ENCODE results near the gene SPRY2. TPM values are rescaled to one million over a fixed set of nuclear protein-coding genes. Genes with fewer than 3 reads are reported as not detected.

The SPRY2 gene
- polyA plus RNA-seq, 1 donor from 2014 or later: 6.0 TPM

- Histone ChIP-seq H3K27ac (ENCODE audit: low read length) (no peak overlapping the region), H4K20me1 (ENCODE audit: insufficient read depth) (no peaks in the 10 kb centered on the region), H3K79me2 (replicated peaks; ENCODE audit: insufficient read depth, low read length) (no peaks in the 10 kb centered on the region), H3F3A (ENCODE audit: insufficient read depth, low read length, poor library complexity, severe bottlenecking) (no peaks in the 10 kb centered on the region), H3K4me3 (ENCODE audit: low read length) (no peak overlapping the region), H3K36me3 (ENCODE audit: insufficient read depth, low read length) (no peaks in the 10 kb centered on the region), H2AFZ (ENCODE audit: low read depth, low read length) (no peak overlapping the region), H3K4me2 (ENCODE audit: low read length) (no peak overlapping the region), H3K9me2 (ENCODE audit: insufficient read depth, low read length) (no peaks in the 10 kb centered on the region), H3K9me3 (ENCODE audit: low read length) (no peaks in the 10 kb centered on the region), H3K9ac (ENCODE audit: low read length) (no peak overlapping the region), H3K27me3 (ENCODE audit: insufficient read depth, low read depth, low read length) (no peaks in the 10 kb centered on the region)
- TF ChIP-seq REST (IDR thresholded peaks at IDR 0.05; ENCODE audit: borderline replicate concordance): no peak
- no peak for TF ChIP-seq TAF1 (IDR thresholded peaks at IDR 0.05; ENCODE audit: low read depth)
- no peak for TF ChIP-seq EZH2 (IDR thresholded peaks at IDR 0.05; ENCODE audit: borderline replicate concordance, insufficient read depth, low read length, poor library complexity, severe bottlenecking)
- no peak for TF ChIP-seq POLR2AphosphoS5 (IDR thresholded peaks at IDR 0.05)
- no peak for TF ChIP-seq CTCF (IDR thresholded peaks at IDR 0.05; ENCODE audit: poor library complexity, severe bottlenecking)
- TF ChIP-seq SMC3 (conservative IDR thresholded peaks at IDR 0.05; ENCODE audit: poor library complexity): no peak
- TF ChIP-seq EP300 (conservative IDR thresholded peaks at IDR 0.05; ENCODE audit: poor library complexity, severe bottlenecking): no peak
Measured at GRCh38 chr13:80299046-80299445, 41.9 kb downstream of the SPRY2 start.

GRCh38 chr13:80297503-80297902 is 43.4 kb downstream of the SPRY2 start:
- H3K27me3 ChIP-seq (ENCODE audit: insufficient read depth, low read depth, low read length): no peaks in the 10 kb centered on the region
- no peaks in the 10 kb centered on the region for H3K36me3 ChIP-seq (ENCODE audit: insufficient read depth, low read length)
- H3K79me2 ChIP-seq (replicated peaks; ENCODE audit: insufficient read depth, low read length): no peaks in the 10 kb centered on the region
- H3K27ac ChIP-seq (ENCODE audit: low read length): no peak overlapping the region
- H3K4me2 ChIP-seq (ENCODE audit: low read length): no peak overlapping the region
- no peaks in the 10 kb centered on the region for H3K9me3 ChIP-seq (ENCODE audit: low read length)
- no peak overlapping the region for H3K4me3 ChIP-seq (ENCODE audit: low read length)
- no peaks in the 10 kb centered on the region for H3K9me2 ChIP-seq (ENCODE audit: insufficient read depth, low read length)
- H2AFZ ChIP-seq (ENCODE audit: low read depth, low read length): no peak overlapping the region
- H3K9ac ChIP-seq (ENCODE audit: low read length): no peak overlapping the region
- TF ChIP-seq EP300 (conservative IDR thresholded peaks at IDR 0.05; ENCODE audit: poor library complexity, severe bottlenecking): no peak
- TF ChIP-seq RAD21 (conservative IDR thresholded peaks at IDR 0.05): no peak
- TF ChIP-seq POLR2AphosphoS5 (IDR thresholded peaks at IDR 0.05): no peak
- TF ChIP-seq EZH2 (IDR thresholded peaks at IDR 0.05; ENCODE audit: borderline replicate concordance, insufficient read depth, low read length, poor library complexity, severe bottlenecking): no peak
- no peaks in the 10 kb centered on the region for H3F3A ChIP-seq (ENCODE audit: insufficient read depth, low read length, poor library complexity, severe bottlenecking)
- no peaks in the 10 kb centered on the region for H4K20me1 ChIP-seq (ENCODE audit: insufficient read depth)

- Histone ChIP-seq H3K27ac (ENCODE audit: low read length) (no peak overlapping the region), H3K9me3 (ENCODE audit: low read length) (no peaks in the 10 kb centered on the region), H3K27me3 (ENCODE audit: insufficient read depth, low read depth, low read length) (no peaks in the 10 kb centered on the region), H3F3A (ENCODE audit: insufficient read depth, low read length, poor library complexity, severe bottlenecking) (no peaks in the 10 kb centered on the region), H4K20me1 (ENCODE audit: insufficient read depth) (no peaks in the 10 kb centered on the region), H3K79me2 (replicated peaks; ENCODE audit: insufficient read depth, low read length) (no peaks in the 10 kb centered on the region), H2AFZ (ENCODE audit: low read depth, low read length) (no peak overlapping the region), H3K9me2 (ENCODE audit: insufficient read depth, low read length) (no peaks in the 10 kb centered on the region), H3K9ac (ENCODE audit: low read length) (no peak overlapping the region), H3K4me3 (ENCODE audit: low read length) (no peak overlapping the region), H3K4me2 (ENCODE audit: low read length) (no peak overlapping the region), H3K36me3 (ENCODE audit: insufficient read depth, low read length) (no peaks in the 10 kb centered on the region)
- TF ChIP-seq POLR2AphosphoS5 (IDR thresholded peaks at IDR 0.05) (no peak), TAF1 (IDR thresholded peaks at IDR 0.05; ENCODE audit: low read depth) (no peak), EP300 (conservative IDR thresholded peaks at IDR 0.05; ENCODE audit: poor library complexity, severe bottlenecking) (no peak), EZH2 (IDR thresholded peaks at IDR 0.05; ENCODE audit: borderline replicate concordance, insufficient read depth, low read length, poor library complexity, severe bottlenecking) (no peak), SMC3 (conservative IDR thresholded peaks at IDR 0.05; ENCODE audit: poor library complexity) (no peak), REST (IDR thresholded peaks at IDR 0.05; ENCODE audit: borderline replicate concordance) (no peak), RAD21 (conservative IDR thresholded peaks at IDR 0.05) (no peak), CTCF (IDR thresholded peaks at IDR 0.05; ENCODE audit: poor library complexity, severe bottlenecking) (no peak), MXI1 (conservative IDR thresholded peaks at IDR 0.05; ENCODE audit: poor library complexity, severe bottlenecking) (no peak)
Measured at GRCh38 chr13:80297094-80297493, 43.8 kb downstream of the SPRY2 start.
